ENCODE results near the gene HARBI1. TPM values are rescaled to one million over a fixed set of nuclear protein-coding genes. Genes with fewer than 3 reads are reported as not detected.
A peak's percentile ranks its signal among the peaks of the same experiment; 100 is the strongest.

Gene HARBI1
- total and polyA plus RNA-seq, 9 of the 15 experiments (the other 6 are each of a cell fraction or from before 2014, with no cell fraction given) = 3.5 to 8.4 (median 5.5) TPM

- FAIRE-seq = no peak
- no peak overlapping the region for H3K4me3 ChIP-seq
- H3K79me2 ChIP-seq (ENCODE audit: control insufficient read depth, insufficient read depth, low read length) = peaks cover 58% of the 10 kb centered on the region
- BruUV-seq (replicated peaks) = no TSS peak
- no peak for ATAC-seq
- no peak overlapping the region for H2AFZ ChIP-seq (ENCODE audit: low read depth, low read length)
- peaks cover 4 to 11% of the 10 kb centered on the region in 2 experiments; a peak in 2 of 5 replicates for H3K4me1 ChIP-seq (replicated peaks in 1 of 2; ENCODE audit: control insufficient read depth in 2 of 2, insufficient read depth in 2 of 2, low read length in 2 of 2)
- WGBS (ENCODE audit: insufficient coverage, low coverage, missing lambda C conversion rate) = 48% methylated on average over 7 of the region's 7 CpGs
- POLR2A ChIA-PET = interaction anchor here (1.1 to 1.6 kb wide), 2 partner anchors 10 to 14 kb away, joined by 3 to 4 read pairs; no protein-coding TSS in a partner anchor
- in situ Hi-C loops (cut with MboI) = no loop called here
- peak overlapping the region in 1 of 2 experiments; percentile 31; a peak in 1 of 4 replicates for H3K9ac ChIP-seq (ENCODE audit: insufficient read depth in 1 of 2, low read depth in 2 of 2, low read length in 2 of 2)
- no peaks in the 10 kb centered on the region for H3K9me1 ChIP-seq (ENCODE audit: control insufficient read depth, insufficient read depth, low read length)
- no peaks in the 10 kb centered on the region for H3K36me3 ChIP-seq (ENCODE audit: control insufficient read depth, insufficient read depth, low read length)
- no peak for DNase-seq (ENCODE audit: extremely low read depth in 1 of 4, low spot score in 3 of 4)
- CTCF ChIA-PET (ENCODE audit: low intra/inter-chr PET ratio) = no interaction called here
- TF ChIP-seq TAL1 (IDR thresholded peaks at IDR 0.05) = peak; percentile 27; the same call in 1 of the 2 replicates
- peak; percentile 58 for TF ChIP-seq ARID1B (IDR thresholded peaks at IDR 0.05)
- peak; percentile 26; the same call in 1 of the 2 replicates for TF ChIP-seq NCOR1 (IDR thresholded peaks at IDR 0.05)
- no peak for TF ChIP-seq RFX1 (IDR thresholded peaks at IDR 0.05)
- 0 out of 2 replicates have a peak, but pooled peaks have one; percentile 29 for TF ChIP-seq CBFA2T2 (conservative IDR thresholded peaks at IDR 0.05)
- TF ChIP-seq CBFA2T3 (IDR thresholded peaks at IDR 0.05) = peak; percentile 52
- peak; percentile 60 for TF ChIP-seq TCF3 (CRISPR knock-in tag; IDR thresholded peaks at IDR 0.05)
- no peak for TF ChIP-seq HLTF (IDR thresholded peaks at IDR 0.05)
- TF ChIP-seq NFIC (IDR thresholded peaks at IDR 0.05) = peak; percentile 46
- H3K4me2 ChIP-seq (ENCODE audit: insufficient read depth, low read length) = no peak overlapping the region
- no peaks in the 10 kb centered on the region for H3K9me3 ChIP-seq (replicated peaks; ENCODE audit: control insufficient read depth, insufficient read depth, low read depth, low read length)
- H4K20me1 ChIP-seq (replicated peaks; ENCODE audit: control insufficient read depth, insufficient read depth, low read length) = peaks cover 8% of the 10 kb centered on the region; the same call in 1 of the 2 replicates
- no peak overlapping the region for H3K27ac ChIP-seq (ENCODE audit: extremely low read depth, low read depth, low read length)
- H3K27me3 ChIP-seq (ENCODE audit: control insufficient read depth in 2 of 2, insufficient read depth in 2 of 2, low read length in 2 of 2) = no peaks in the 10 kb centered on the region
- intact Hi-C loops (cut with micrococcal nuclease) = no loop called here
Observed at GRCh38 chr11:46565232-46565840, 51.7 kb downstream of the HARBI1 start.

All from K562 (cell line).